OCI-LY7 (cell line): ENCODE results near the gene LARGE1. TPM values are rescaled to one million over a fixed set of nuclear protein-coding genes. Genes with fewer than 3 reads are reported as not detected.

Source experiments
- Bru-seq: library from RNA; stranded (reverse); fragments of 400-500 nt; gene quantifications from one replicate; lab custom pipeline; 2021; lab: Mats Ljungman, UMichigan
- BruChase-seq, 2 experiments: library from RNA; stranded (reverse); fragments of 400-500 nt; gene quantifications; one replicate each; lab custom pipeline; 2021; lab: Mats Ljungman, UMichigan
- BruUV-seq: library from RNA; stranded (reverse); fragments of 400-500 nt; replicated peaks from 2 replicates; lab custom pipeline; 2021; lab: Mats Ljungman, UMichigan
- CTCF ChIA-PET: fragments of 300-600 bp; sonication (Branson Sonifier 250); formaldehyde crosslinking; loops from one replicate; lab custom pipeline; 2022; ENCODE audit warnings: antibody characterized with exemption; ENCODE audit not compliant: unreplicated experiment; lab: Charles Lee
- POLR2A ChIA-PET: fragments of 300-600 bp; sonication (Branson Sonifier 250); formaldehyde crosslinking; loops from one replicate; lab custom pipeline; 2022; ENCODE audit warnings: antibody characterized with exemption; lab: Charles Lee
- DNase-seq: peaks from one replicate; pipeline ENCODE4 v3.0.0-alpha.2; 2015; ENCODE audit warnings: low spot score
- H2AFZ ChIP-seq: fragments of 200-600 bp; sonication (generic), shearing (Covaris generic); 2 replicates; pipeline ENCODE4 v1.6.1; 2014; ENCODE audit warnings: mild to moderate bottlenecking, antibody characterized with exemption, low read length, moderate library complexity
- H3K27ac ChIP-seq: fragments of 200-600 bp; sonication (generic); 2 replicates; pipeline ENCODE4 v1.5.1; 2014; ENCODE audit warnings: mixed run types, low read depth, mild to moderate bottlenecking, moderate library complexity, low read length, inconsistent platforms; ENCODE audit not compliant: poor library complexity, severe bottlenecking
- H3K36me3 ChIP-seq: fragments of 200-600 bp; sonication (generic); 2 replicates; pipeline ENCODE4 v1.6.1; 2014; ENCODE audit warnings: mild to moderate bottlenecking, antibody characterized with exemption, low read length, moderate library complexity, mixed read lengths; ENCODE audit not compliant: insufficient read depth
- H3K4me1 ChIP-seq: fragments of 200-600 bp; sonication (generic); 2 replicates; pipeline ENCODE4 v1.5.1; 2014; ENCODE audit warnings: mild to moderate bottlenecking, low read length; ENCODE audit not compliant: insufficient read depth, poor library complexity, severe bottlenecking
- H3K4me2 ChIP-seq: fragments of 200-600 bp; sonication (generic); 2 replicates; pipeline ENCODE4 v1.6.1; 2014; ENCODE audit warnings: mild to moderate bottlenecking, low read length
- H3K4me3 ChIP-seq: fragments of 200-600 bp; sonication (generic); 2 replicates; pipeline ENCODE4 v1.5.1; 2014; ENCODE audit warnings: mild to moderate bottlenecking, low read depth, low read length; ENCODE audit not compliant: poor library complexity, severe bottlenecking
- H3K79me2 ChIP-seq: fragments of 200-600 bp; sonication (generic); 2 replicates; pipeline ENCODE4 v1.6.1; 2016; ENCODE audit warnings: low read depth, mild to moderate bottlenecking, low read length, moderate library complexity, mixed read lengths; ENCODE audit not compliant: insufficient read depth
- H3K9me2 ChIP-seq: fragments of 200-600 bp; sonication (generic); 2 replicates; pipeline ENCODE4 v1.6.1; 2016; ENCODE audit warnings: mild to moderate bottlenecking, low read length, mixed read lengths; ENCODE audit not compliant: insufficient read depth
- H3K9me3 ChIP-seq: fragments of 200-600 bp; sonication (generic); 2 replicates; pipeline ENCODE4 v1.6.1; 2014; ENCODE audit warnings: mild to moderate bottlenecking, mixed run types, low read length, mixed read lengths
- H4K20me1 ChIP-seq: fragments of 200-600 bp; sonication (generic); 2 replicates; pipeline ENCODE4 v1.6.1; 2014; ENCODE audit warnings: mild to moderate bottlenecking, antibody characterized with exemption, low read length, moderate library complexity, mixed read lengths; ENCODE audit not compliant: insufficient read depth
- EZH2phosphoT487 ChIP-seq: fragments of 200-600 bp; sonication (generic); IDR thresholded peaks from 2 replicates; pipeline ENCODE4 v1.6.1; 2018; ENCODE audit warnings: low read depth, borderline replicate concordance, mild to moderate bottlenecking, mixed run types, antibody characterized with exemption, low read length, moderate library complexity, mixed read lengths
- intact Hi-C: fragments of 100-400 bp; cut with micrococcal nuclease; formaldehyde crosslinking; loops from one replicate; pipeline ENCODE4 v1.10.0; 2022; ENCODE audit not compliant: unreplicated experiment
- long read RNA-seq: library from polyadenylated mRNA; stranded (forward); transcript quantifications from one replicate; pipeline ENCODE4 v2.0.0, GENCODE V29; 2022
- total RNA-seq, 2 experiments: library from RNA; depleted of rRNA in 1 of 2; stranded (reverse); fragments of >200 nt in 1 of 2; shearing (Covaris generic) in 1 of 2; gene quantifications; 2 replicates each; pipeline ENCODE4 v1.2.3, GENCODE V29; 2014 to 2022
- TF ChIP-seq, protein P1 (sequence below): fragments of 200-600 bp; sonication (generic); conservative IDR thresholded peaks from 2 replicates; pipeline ENCODE4 v1.5.1; 2014; ENCODE audit warnings: mild to moderate bottlenecking, antibody characterized with exemption, low read length, moderate library complexity, mixed read lengths

Gene LARGE1
- total RNA-seq (2014; rRNA removed; shearing (Covaris generic)) (31.9 and 39.2 TPM in 2 replicates), total RNA-seq (2022) (31.5 and 36.3 TPM in 2 replicates), Bru-seq, nascent RNA (percentile 65 among the genes with signal in this experiment), BruChase-seq, experiment 1, labeled RNA remaining after a 6-hour chase (percentile 76 among the genes with signal in this experiment), BruChase-seq, experiment 2, labeled RNA remaining after a 2-hour chase (percentile 62 among the genes with signal in this experiment)
- long read RNA-seq, full-length matches to known transcripts = 18 of 46 reads
- long read RNA-seq, partial matches to known transcripts = 9 of 46 reads
- long read RNA-seq, other reads (novel, unspliced or antisense) = 19 of 46 reads

DNA sequence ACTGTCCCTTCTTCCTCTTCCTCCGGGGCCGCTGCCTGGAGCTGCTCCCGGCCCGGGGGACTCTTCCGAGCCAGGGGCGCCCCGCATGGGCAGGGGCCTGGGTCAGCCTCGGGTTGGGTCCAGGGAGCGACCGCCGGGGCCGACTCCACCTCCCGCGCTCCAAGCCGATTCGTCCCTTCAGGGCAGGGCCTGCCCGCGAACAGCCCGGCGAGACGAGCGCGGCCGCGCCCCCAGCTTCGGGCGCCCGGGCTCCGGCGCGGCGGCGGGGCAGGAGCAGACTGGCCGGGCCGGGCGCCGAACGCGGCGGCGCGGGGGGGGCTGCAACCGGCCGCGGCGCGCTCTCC, at the start of gene LARGE1:
Gene LARGE1 (minus strand): TSS at position 280 of the 344 bp plus-strand sequence.
- H4K20me1 ChIP-seq = peaks cover 19% of the 10 kb centered on the region; the same call in 1 of the 2 replicates
- BruUV-seq = no TSS peak
- peak within 1 kb of the TSS; percentile 77 for H3K4me3 ChIP-seq
- H3K4me1 ChIP-seq = peaks cover 41% of the 10 kb centered on the region
- H3K36me3 ChIP-seq = no peaks in the 10 kb centered on the region
- peak; percentile 38 for DNase-seq
- no peaks in the 10 kb centered on the region for H3K79me2 ChIP-seq
- intact Hi-C loops = loop anchor here (2.0 to 5.0 kb wide), 2 partner anchors 23 to 603 kb away; no protein-coding TSS in a partner anchor
- no peaks in the 10 kb centered on the region for H3K9me2 ChIP-seq
- POLR2A ChIA-PET = interaction anchor here (0.6 to 0.7 kb wide), 2 partner anchors 85 to 118 kb away, joined by 3 read pairs; no protein-coding TSS in a partner anchor
- TF ChIP-seq EZH2phosphoT487 = no peak
- TF ChIP-seq, protein P1, sequence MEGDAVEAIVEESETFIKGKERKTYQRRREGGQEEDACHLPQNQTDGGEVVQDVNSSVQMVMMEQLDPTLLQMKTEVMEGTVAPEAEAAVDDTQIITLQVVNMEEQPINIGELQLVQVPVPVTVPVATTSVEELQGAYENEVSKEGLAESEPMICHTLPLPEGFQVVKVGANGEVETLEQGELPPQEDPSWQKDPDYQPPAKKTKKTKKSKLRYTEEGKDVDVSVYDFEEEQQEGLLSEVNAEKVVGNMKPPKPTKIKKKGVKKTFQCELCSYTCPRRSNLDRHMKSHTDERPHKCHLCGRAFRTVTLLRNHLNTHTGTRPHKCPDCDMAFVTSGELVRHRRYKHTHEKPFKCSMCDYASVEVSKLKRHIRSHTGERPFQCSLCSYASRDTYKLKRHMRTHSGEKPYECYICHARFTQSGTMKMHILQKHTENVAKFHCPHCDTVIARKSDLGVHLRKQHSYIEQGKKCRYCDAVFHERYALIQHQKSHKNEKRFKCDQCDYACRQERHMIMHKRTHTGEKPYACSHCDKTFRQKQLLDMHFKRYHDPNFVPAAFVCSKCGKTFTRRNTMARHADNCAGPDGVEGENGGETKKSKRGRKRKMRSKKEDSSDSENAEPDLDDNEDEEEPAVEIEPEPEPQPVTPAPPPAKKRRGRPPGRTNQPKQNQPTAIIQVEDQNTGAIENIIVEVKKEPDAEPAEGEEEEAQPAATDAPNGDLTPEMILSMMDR = no peak
- no peak within 1 kb of the TSS for H3K27ac ChIP-seq
- CTCF ChIA-PET = no interaction called here
- H2AFZ ChIP-seq = peak within 1 kb of the TSS; percentile 84
- H3K9me3 ChIP-seq = no peaks in the 10 kb centered on the region
- H3K4me2 ChIP-seq = peak within 1 kb of the TSS; percentile 100

DNA sequence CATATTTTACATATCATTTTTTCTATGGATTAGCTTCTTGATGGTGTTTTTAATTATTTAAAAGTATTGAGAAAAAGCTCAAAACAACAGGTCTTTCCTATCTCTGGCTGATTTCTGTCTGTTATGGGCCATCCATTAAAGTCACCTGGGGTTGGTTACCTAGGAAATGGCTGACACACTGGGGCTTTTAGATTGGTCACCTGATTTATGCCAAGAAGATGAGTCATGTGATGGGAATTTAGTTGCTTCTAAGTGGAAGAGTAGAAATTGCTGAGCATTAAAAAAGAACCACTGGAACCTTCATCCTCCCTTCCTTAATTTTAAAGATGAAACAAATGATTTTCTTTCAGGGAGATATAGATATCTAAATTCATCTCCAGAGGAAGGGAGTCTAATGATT, 48.8 kb upstream of the LARGE1 start:
- Histone ChIP-seq H3K4me1 (no peaks in the 10 kb centered on the region), H3K79me2 (no peaks in the 10 kb centered on the region), H3K4me3 (no peak overlapping the region), H3K36me3 (no peaks in the 10 kb centered on the region), H3K27ac (no peak overlapping the region), H3K9me3 (no peaks in the 10 kb centered on the region), H4K20me1 (no peaks in the 10 kb centered on the region), H3K9me2 (no peaks in the 10 kb centered on the region), H2AFZ (no peak overlapping the region), H3K4me2 (no peak overlapping the region)
- TF ChIP-seq EZH2phosphoT487 = no peak
- TF ChIP-seq, protein P1 = no peak
- DNase-seq = no peak
- ChIA-PET POLR2A (interaction anchor here (0.5 kb wide), 1 partner anchor 28 kb away, joined by 3 read pairs; no protein-coding TSS in a partner anchor), CTCF (no interaction called here)
- BruUV-seq = no TSS peak
- intact Hi-C loops = no loop called here

DNA sequence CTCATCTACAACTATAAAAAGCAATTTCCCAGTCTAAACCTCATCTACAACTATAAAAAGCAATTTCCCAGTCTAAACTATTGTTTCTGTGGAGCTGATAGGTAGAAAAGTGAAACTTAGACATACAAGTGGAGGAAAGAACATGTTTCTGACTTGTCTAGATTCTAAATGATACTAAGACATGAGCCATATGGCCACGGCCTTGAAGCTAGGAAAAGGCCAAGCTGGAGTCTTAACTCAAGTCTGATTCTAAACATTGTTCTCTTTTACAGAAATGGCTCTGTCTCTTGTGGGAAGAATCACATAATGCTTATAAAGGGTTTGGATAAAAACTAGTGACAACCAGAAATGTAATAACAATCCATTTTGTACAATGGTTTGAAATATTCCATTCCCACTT, 43.8 kb upstream of the LARGE1 start:
- Histone ChIP-seq H3K36me3 (no peaks in the 10 kb centered on the region), H3K9me2 (no peaks in the 10 kb centered on the region), H2AFZ (no peak overlapping the region), H3K9me3 (no peaks in the 10 kb centered on the region), H3K4me3 (no peak overlapping the region), H3K27ac (no peak overlapping the region), H4K20me1 (no peaks in the 10 kb centered on the region), H3K79me2 (no peaks in the 10 kb centered on the region), H3K4me2 (no peak overlapping the region), H3K4me1 (no peaks in the 10 kb centered on the region)
- no peak for DNase-seq
- CTCF ChIA-PET = no interaction called here
- POLR2A ChIA-PET = interaction anchor here (0.7 kb wide), 1 partner anchor 74 kb away, joined by 3 read pairs; no protein-coding TSS in a partner anchor
- intact Hi-C loops = no loop called here
- TF ChIP-seq EZH2phosphoT487 = no peak
- TF ChIP-seq, protein P1 = no peak
- no TSS peak for BruUV-seq
